Liver (tissue), 3 donors: Measurements from ENCODE around the gene KIF6.

Experiments used
- ATF3 ChIP-seq: IDR thresholded peaks from 2 replicates; pipeline ENCODE4 v1.6.1; 2016; ENCODE audit warnings: antibody characterized with exemption
- CTCF ChIP-seq: fragments of 150-350 bp; IDR thresholded peaks from 2 replicates; pipeline ENCODE4 v1.5.1; 2017; ENCODE audit warnings: improper control_type of control experiment, low read depth, low read length; ENCODE audit not compliant: missing input control
- SP1 ChIP-seq: IDR thresholded peaks from 2 replicates; pipeline ENCODE4 v1.6.1; 2018; ENCODE audit warnings: antibody characterized with exemption, mild to moderate bottlenecking
- YY1 ChIP-seq: IDR thresholded peaks from 2 replicates; pipeline ENCODE4 v1.6.1; 2016; ENCODE audit warnings: antibody characterized with exemption, mild to moderate bottlenecking
- ZBTB33 ChIP-seq: IDR thresholded peaks from 2 replicates; pipeline ENCODE4 v1.6.1; 2016; ENCODE audit warnings: antibody characterized with exemption
- TF ChIP-seq, protein P1 (sequence below): IDR thresholded peaks from 2 replicates; pipeline ENCODE4 v1.6.1; 2016; ENCODE audit warnings: antibody characterized with exemption, mild to moderate bottlenecking
- donor health status: healthy.
- donor health status: healthy.

- TF ChIP-seq CTCF: no peak
- TF ChIP-seq, protein P1, sequence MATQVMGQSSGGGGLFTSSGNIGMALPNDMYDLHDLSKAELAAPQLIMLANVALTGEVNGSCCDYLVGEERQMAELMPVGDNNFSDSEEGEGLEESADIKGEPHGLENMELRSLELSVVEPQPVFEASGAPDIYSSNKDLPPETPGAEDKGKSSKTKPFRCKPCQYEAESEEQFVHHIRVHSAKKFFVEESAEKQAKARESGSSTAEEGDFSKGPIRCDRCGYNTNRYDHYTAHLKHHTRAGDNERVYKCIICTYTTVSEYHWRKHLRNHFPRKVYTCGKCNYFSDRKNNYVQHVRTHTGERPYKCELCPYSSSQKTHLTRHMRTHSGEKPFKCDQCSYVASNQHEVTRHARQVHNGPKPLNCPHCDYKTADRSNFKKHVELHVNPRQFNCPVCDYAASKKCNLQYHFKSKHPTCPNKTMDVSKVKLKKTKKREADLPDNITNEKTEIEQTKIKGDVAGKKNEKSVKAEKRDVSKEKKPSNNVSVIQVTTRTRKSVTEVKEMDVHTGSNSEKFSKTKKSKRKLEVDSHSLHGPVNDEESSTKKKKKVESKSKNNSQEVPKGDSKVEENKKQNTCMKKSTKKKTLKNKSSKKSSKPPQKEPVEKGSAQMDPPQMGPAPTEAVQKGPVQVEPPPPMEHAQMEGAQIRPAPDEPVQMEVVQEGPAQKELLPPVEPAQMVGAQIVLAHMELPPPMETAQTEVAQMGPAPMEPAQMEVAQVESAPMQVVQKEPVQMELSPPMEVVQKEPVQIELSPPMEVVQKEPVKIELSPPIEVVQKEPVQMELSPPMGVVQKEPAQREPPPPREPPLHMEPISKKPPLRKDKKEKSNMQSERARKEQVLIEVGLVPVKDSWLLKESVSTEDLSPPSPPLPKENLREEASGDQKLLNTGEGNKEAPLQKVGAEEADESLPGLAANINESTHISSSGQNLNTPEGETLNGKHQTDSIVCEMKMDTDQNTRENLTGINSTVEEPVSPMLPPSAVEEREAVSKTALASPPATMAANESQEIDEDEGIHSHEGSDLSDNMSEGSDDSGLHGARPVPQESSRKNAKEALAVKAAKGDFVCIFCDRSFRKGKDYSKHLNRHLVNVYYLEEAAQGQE: no peak
- TF ChIP-seq YY1: no peak
- TF ChIP-seq SP1: no peak
- TF ChIP-seq ATF3: no peak
- TF ChIP-seq ZBTB33: no peak
Observed at GRCh38 chr6:39560915-39561314, 164.3 kb downstream of the KIF6 start.
